Activated CD8-positive, alpha-beta memory T cell treated with anti-CD3 and anti-CD28 coated beads for 1 hour (primary cell): ENCODE data around the gene PANX1.
A peak's percentile ranks its signal among the peaks of the same experiment; 100 is the strongest.

Source experiments
- DNase-seq, 2 donors: peaks; one replicate each; pipeline ENCODE4 v3.0.0-alpha.2; 2020; ENCODE audit warnings: low read depth in 1 of 2; ENCODE audit errors: extremely low read depth in 1 of 2

The PANX1 gene

GRCh38 chr11:94128291-94128745 is 323 bp upstream of the PANX1 start:
- DNase-seq = peak in 1 of 2 donors; percentile 16

GRCh38 chr11:94129512-94130297 is 1.1 kb downstream of the PANX1 start:
- DNase-seq = peak in 1 of 2 donors; percentile 8

GRCh38 chr11:94130298-94131046 is 1.8 kb downstream of the PANX1 start:
- DNase-seq = no peak

- DNase-seq = no peak
Observed at GRCh38 chr11:94131047-94131717, 2.5 kb downstream of the PANX1 start.

- no peak for DNase-seq
Observed at GRCh38 chr11:94131718-94132115, 3.1 kb downstream of the PANX1 start.

GRCh38 chr11:94132152-94132558 is 3.5 kb downstream of the PANX1 start:
- DNase-seq = no peak

GRCh38 chr11:94132823-94133408 is 4.3 kb downstream of the PANX1 start:
- DNase-seq = no peak

- no peak for DNase-seq
Observed at GRCh38 chr11:94133752-94134151, 5.1 kb downstream of the PANX1 start.

- no peak for DNase-seq
Observed at GRCh38 chr11:94134651-94135512, 6.2 kb downstream of the PANX1 start.

- no peak for DNase-seq
Observed at GRCh38 chr11:94139416-94139815, 10.8 kb downstream of the PANX1 start.

GRCh38 chr11:94140154-94140655 is 11.6 kb downstream of the PANX1 start:
- no peak for DNase-seq

GRCh38 chr11:94141511-94142307 is 13.1 kb downstream of the PANX1 start:
- no peak for DNase-seq

- DNase-seq = no peak
Observed at GRCh38 chr11:94142308-94143281, 14.0 kb downstream of the PANX1 start.

- DNase-seq = no peak
Observed at GRCh38 chr11:94144216-94144615, 15.6 kb downstream of the PANX1 start.

GRCh38 chr11:94144664-94145063 is 16.0 kb downstream of the PANX1 start:
- DNase-seq = no peak

GRCh38 chr11:94145431-94145830 is 16.8 kb downstream of the PANX1 start:
- no peak for DNase-seq

GRCh38 chr11:94145916-94146315 is 17.3 kb downstream of the PANX1 start:
- DNase-seq = no peak

- DNase-seq = no peak
Observed at GRCh38 chr11:94147433-94147845, 18.8 kb downstream of the PANX1 start.
